Thyroid gland (tissue), 4 donors: ENCODE measurements around the gene RRP9. TPM values are rescaled to one million over a fixed set of nuclear protein-coding genes. Genes with fewer than 3 reads are reported as not detected.
A peak's percentile ranks its signal among the peaks of the same experiment; 100 is the strongest.

Experiments
- DNase-seq, 2 donors: peaks; one replicate each; pipeline ENCODE4 v3.0.0-alpha.2; 2019
- H3K27ac ChIP-seq, 3 donors: fragments of 200-600 bp; sonication (generic); 1 replicate in 2 of 3; 2 replicates in 1 of 3; pipeline ENCODE4 v1.5.1; 2016 to 2019; ENCODE audit warnings: mild to moderate bottlenecking in 1 of 3, moderate library complexity in 1 of 3
- H3K27me3 ChIP-seq: fragments of 200-600 bp; sonication (generic); one replicate; pipeline ENCODE4 v1.5.1; 2019
- H3K36me3 ChIP-seq, 2 donors: fragments of 200-600 bp; sonication (generic); one replicate each; pipeline ENCODE4 v1.5.1; 2016 to 2019
- H3K4me1 ChIP-seq, 2 donors: fragments of 200-600 bp; sonication (generic); one replicate each; pipeline ENCODE4 v1.5.1; 2017 to 2019
- H3K4me3 ChIP-seq, 3 donors: fragments of 200-600 bp; sonication (generic); replicated peaks in 1 of 3; 1 replicate in 2 of 3; 2 replicates in 1 of 3; pipeline ENCODE4 v1.5.1; 2016; ENCODE audit warnings: mild to moderate bottlenecking in 1 of 3
- H3K9me3 ChIP-seq: fragments of 200-600 bp; sonication (generic); one replicate; pipeline ENCODE4 v1.5.1; 2017
- CTCF ChIP-seq, 6 experiments: fragments of 200-600 bp in 3 of 6; fragments of 450-650 bp in 3 of 6; sonication (generic) in 3 of 6; IDR thresholded peaks; one replicate each; pipeline ENCODE4 v1.5.1; 2016 to 2019; ENCODE audit warnings: antibody characterized with exemption in 6 of 6, mild to moderate bottlenecking in 2 of 6, inconsistent platforms in 1 of 6, moderate library complexity in 1 of 6
- POLR2A ChIP-seq, 2 donors: fragments of 450-650 bp; IDR thresholded peaks; one replicate each; pipeline ENCODE4 v1.6.1; 2017; ENCODE audit warnings: antibody characterized with exemption in 2 of 2, mild to moderate bottlenecking in 2 of 2, moderate library complexity in 1 of 2
- WGBS, 2 donors: methylation state at CpG; one replicate each; pipeline ENCODE4 v1.1.5; 2017; 5-methylcytosine and 5-hydroxymethylcytosine counted together
- intact Hi-C: fragments of 100-400 bp; cut with DNase I; formaldehyde crosslinking; loops from one replicate; pipeline ENCODE4 v1.15.1; 2023
- total RNA-seq, 4 donors: library from RNA; depleted of rRNA; stranded (reverse); fragments of >200 nt; gene quantifications; one replicate each; pipeline ENCODE4 v1.2.3, GENCODE V29; 2016

The RRP9 gene
- total RNA-seq, 4 donors from 2014 or later: 7.3 to 14.4 (median 11.9) TPM

DNA sequence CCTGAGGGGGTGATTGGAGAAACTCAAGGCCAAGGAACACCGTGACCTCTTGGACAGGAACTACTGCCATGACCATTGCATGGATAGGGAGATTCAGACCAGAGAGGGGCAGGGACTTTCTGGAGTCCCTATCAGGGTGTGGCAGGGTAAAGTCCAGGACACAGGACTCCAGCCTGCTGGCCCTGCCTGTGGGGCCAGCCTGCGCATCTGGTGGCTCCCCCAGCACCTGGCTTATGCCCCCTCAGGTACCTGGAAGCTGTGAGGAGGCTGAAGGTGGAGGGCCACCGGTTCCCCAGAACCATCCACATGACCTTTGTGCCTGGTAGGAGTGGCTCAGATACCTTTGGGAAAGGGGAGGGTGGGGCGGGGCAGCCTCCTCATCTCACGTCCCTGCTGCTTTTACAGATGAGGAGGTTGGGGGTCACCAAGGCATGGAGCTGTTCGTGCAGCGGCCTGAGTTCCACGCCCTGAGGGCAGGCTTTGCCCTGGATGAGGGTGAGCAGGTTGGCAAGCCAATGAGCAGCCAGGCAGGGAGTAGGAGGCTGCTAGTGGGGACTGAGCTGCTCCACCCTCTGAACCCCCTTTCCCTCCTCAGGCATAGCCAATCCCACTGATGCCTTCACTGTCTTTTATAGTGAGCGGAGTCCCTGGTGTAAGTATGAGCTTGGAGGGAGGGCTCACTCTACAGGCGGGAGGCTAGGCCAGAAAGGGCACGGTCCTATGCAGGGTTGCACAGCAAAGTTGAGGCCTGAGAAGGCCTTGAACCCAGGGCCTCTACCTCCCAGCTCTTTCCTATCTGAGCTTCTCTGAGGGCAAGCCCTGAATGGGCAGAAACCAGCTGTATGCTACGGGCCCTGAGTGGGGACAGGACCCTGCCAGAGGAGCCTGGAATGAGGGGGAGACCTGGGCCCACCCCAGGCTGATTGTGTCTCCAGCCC, 44.6 kb upstream of the RRP9 start:
- H3K9me3 ChIP-seq: no peaks in the 10 kb centered on the region
- peaks cover 17 to 32% of the 10 kb centered on the region in 2 donors for H3K4me1 ChIP-seq
- WGBS, 2 donors: 89% methylated on average over 10 of the region's 12 CpGs
- TF ChIP-seq CTCF (IDR thresholded peaks at IDR 0.05): no peak
- TF ChIP-seq POLR2A (IDR thresholded peaks at IDR 0.05): no peak
- H3K27ac ChIP-seq: no peak overlapping the region
- intact Hi-C loops: no loop called here
- DNase-seq: no peak
- H3K27me3 ChIP-seq: no peaks in the 10 kb centered on the region
- H3K36me3 ChIP-seq: no peaks in the 10 kb centered on the region
- H3K4me3 ChIP-seq: no peak overlapping the region

- Histone ChIP-seq H3K27me3 (no peaks in the 10 kb centered on the region), H3K9me3 (no peaks in the 10 kb centered on the region), H3K4me1 (peaks cover 17 to 30% of the 10 kb centered on the region in 2 donors), H3K4me3 (no peak overlapping the region), H3K27ac (no peak overlapping the region), H3K36me3 (no peaks in the 10 kb centered on the region)
- TF ChIP-seq CTCF (IDR thresholded peaks at IDR 0.05): no peak
- no peak for TF ChIP-seq POLR2A (IDR thresholded peaks at IDR 0.05)
- 83 to 92% methylated on average over 2 to 6 of the region's 6 CpGs for WGBS, 2 donors
- intact Hi-C loops: no loop called here
- DNase-seq: no peak
Measured at GRCh38 chr3:51985063-51985462, 43.4 kb upstream of the RRP9 start.

- H3K4me1 ChIP-seq: peaks cover 12 to 22% of the 10 kb centered on the region in 2 donors
- H3K4me3 ChIP-seq: peak overlapping the region in 1 of 3 donors; percentile 40
- H3K27me3 ChIP-seq: no peaks in the 10 kb centered on the region
- H3K9me3 ChIP-seq: no peaks in the 10 kb centered on the region
- peak overlapping the region in 2 of 3 donors; percentile 89 to 94 for H3K27ac ChIP-seq
- intact Hi-C loops: no loop called here
- DNase-seq: peak in 1 of 2 donors; percentile 44
- no peaks in the 10 kb centered on the region for H3K36me3 ChIP-seq
- TF ChIP-seq POLR2A (IDR thresholded peaks at IDR 0.05) (no peak), CTCF (IDR thresholded peaks at IDR 0.05) (no peak)
Measured at GRCh38 chr3:51984269-51984647, 42.6 kb upstream of the RRP9 start.

- TF ChIP-seq CTCF (IDR thresholded peaks at IDR 0.05): no peak
- no peak for TF ChIP-seq POLR2A (IDR thresholded peaks at IDR 0.05)
- no peaks in the 10 kb centered on the region for H3K9me3 ChIP-seq
- peak overlapping the region; percentile 89 to 94 (median 93) for H3K27ac ChIP-seq
- H3K27me3 ChIP-seq: no peaks in the 10 kb centered on the region
- H3K36me3 ChIP-seq: no peaks in the 10 kb centered on the region
- DNase-seq: no peak
- intact Hi-C loops: no loop called here
- peaks cover 10 to 20% of the 10 kb centered on the region in 2 donors for H3K4me1 ChIP-seq
- WGBS, 2 donors: 68 to 70% methylated on average over 19 to 22 of the region's 22 CpGs
- H3K4me3 ChIP-seq: peak overlapping the region in 2 of 3 donors; percentile 34 to 40
Measured at GRCh38 chr3:51983578-51984268, 42.0 kb upstream of the RRP9 start.
